ENCODE measurements around the gene VPS35.

Gene VPS35

GRCh38 chr16:46688654-46689364, at the start of gene VPS35:
Gene VPS35 (minus strand): TSS chr16:46689178. CDS start chr16:46689133, 45 bp downstream.
- DNase-seq (ENCODE audit: low spot score in 2 of 2): peak in 1 of 2 donors; percentile 99
- Mint-ChIP-seq H3K27me3 (no peaks in the 10 kb centered on the region), H3K27ac (no peak within 1 kb of the TSS), H3K36me3 (no peaks in the 10 kb centered on the region), H3K9me3 (no peaks in the 10 kb centered on the region), H3K4me1 (peaks cover 37% of the 10 kb centered on the region), H3K4me3 (no peak within 1 kb of the TSS)
- ATAC-seq (ENCODE audit: low read depth): peak; percentile 81

- no peaks in the 10 kb centered on the region for H3K36me3 Mint-ChIP-seq
- no peaks in the 10 kb centered on the region for H3K27me3 Mint-ChIP-seq
- H3K4me1 Mint-ChIP-seq: peaks cover 5% of the 10 kb centered on the region
- DNase-seq (ENCODE audit: low spot score in 2 of 2) (no peak), ATAC-seq (ENCODE audit: low read depth) (no peak)
- no peaks in the 10 kb centered on the region for H3K9me3 Mint-ChIP-seq
- H3K27ac Mint-ChIP-seq: no peak overlapping the region
- no peak overlapping the region for H3K4me3 Mint-ChIP-seq
Observed at GRCh38 chr16:46737621-46738214, 48.7 kb upstream of the VPS35 start.

GRCh38 chr16:46736695-46737094, 47.7 kb upstream of the VPS35 start:
- no peak for ATAC-seq (ENCODE audit: low read depth)
- H3K27ac Mint-ChIP-seq: no peak overlapping the region
- DNase-seq (ENCODE audit: low spot score in 2 of 2): no peak
- no peaks in the 10 kb centered on the region for H3K9me3 Mint-ChIP-seq
- H3K27me3 Mint-ChIP-seq: no peaks in the 10 kb centered on the region
- H3K4me1 Mint-ChIP-seq: no peaks in the 10 kb centered on the region
- H3K4me3 Mint-ChIP-seq: no peak overlapping the region
- no peaks in the 10 kb centered on the region for H3K36me3 Mint-ChIP-seq

- no peaks in the 10 kb centered on the region for H3K27me3 Mint-ChIP-seq
- H3K9me3 Mint-ChIP-seq: no peaks in the 10 kb centered on the region
- H3K36me3 Mint-ChIP-seq: no peaks in the 10 kb centered on the region
- ATAC-seq (ENCODE audit: low read depth): no peak
- H3K27ac Mint-ChIP-seq: no peak overlapping the region
- H3K4me3 Mint-ChIP-seq: no peak overlapping the region
- DNase-seq (ENCODE audit: low spot score in 2 of 2): no peak
- H3K4me1 Mint-ChIP-seq: no peaks in the 10 kb centered on the region
Observed at GRCh38 chr16:46733319-46733830, 44.4 kb upstream of the VPS35 start.

- Mint-ChIP-seq H3K27me3 (no peaks in the 10 kb centered on the region), H3K4me3 (no peak overlapping the region), H3K27ac (no peak overlapping the region), H3K4me1 (no peaks in the 10 kb centered on the region), H3K9me3 (no peaks in the 10 kb centered on the region), H3K36me3 (no peaks in the 10 kb centered on the region)
- no peak for DNase-seq (ENCODE audit: low spot score in 2 of 2)
- no peak for ATAC-seq (ENCODE audit: low read depth)
Observed at GRCh38 chr16:46732561-46732960, 43.6 kb upstream of the VPS35 start.

- ATAC-seq (ENCODE audit: low read depth): no peak
Observed at GRCh38 chr16:46731691-46732555, 42.9 kb upstream of the VPS35 start.

GRCh38 chr16:46730801-46731690, 42.1 kb upstream of the VPS35 start:
- no peak overlapping the region for H3K4me3 Mint-ChIP-seq
- H3K4me1 Mint-ChIP-seq: no peaks in the 10 kb centered on the region
- H3K27ac Mint-ChIP-seq: no peak overlapping the region
- no peak for DNase-seq (ENCODE audit: low spot score in 2 of 2)
- no peaks in the 10 kb centered on the region for H3K27me3 Mint-ChIP-seq
- H3K9me3 Mint-ChIP-seq: peaks cover 3% of the 10 kb centered on the region
- no peak for ATAC-seq (ENCODE audit: low read depth)
- peaks cover 2% of the 10 kb centered on the region for H3K36me3 Mint-ChIP-seq

More at GRCh38 chr16:46731691-46732555, 42.9 kb upstream of the VPS35 start:
- Mint-ChIP-seq H3K9me3 (no peaks in the 10 kb centered on the region), H3K4me1 (no peaks in the 10 kb centered on the region), H3K4me3 (no peak overlapping the region), H3K36me3 (no peaks in the 10 kb centered on the region), H3K27me3 (no peaks in the 10 kb centered on the region), H3K27ac (no peak overlapping the region)
- DNase-seq (ENCODE audit: low spot score in 2 of 2): no peak

GRCh38 chr16:46730126-46730525, 41.1 kb upstream of the VPS35 start:
- Mint-ChIP-seq H3K9me3 (peaks cover 3% of the 10 kb centered on the region), H3K4me3 (no peak overlapping the region), H3K4me1 (no peaks in the 10 kb centered on the region), H3K27me3 (no peaks in the 10 kb centered on the region), H3K36me3 (peaks cover 2% of the 10 kb centered on the region), H3K27ac (no peak overlapping the region)
- DNase-seq (ENCODE audit: low spot score in 2 of 2): no peak
- ATAC-seq (ENCODE audit: low read depth): no peak

GRCh38 chr16:46729326-46729995, 40.5 kb upstream of the VPS35 start:
- no peak for ATAC-seq (ENCODE audit: low read depth)
- Mint-ChIP-seq H3K36me3 (peaks cover 2% of the 10 kb centered on the region), H3K4me1 (no peaks in the 10 kb centered on the region), H3K4me3 (no peak overlapping the region), H3K27me3 (no peaks in the 10 kb centered on the region), H3K27ac (no peak overlapping the region), H3K9me3 (peaks cover 3% of the 10 kb centered on the region)
- no peak for DNase-seq (ENCODE audit: low spot score in 2 of 2)

- Mint-ChIP-seq H3K27me3 (no peaks in the 10 kb centered on the region), H3K4me1 (no peaks in the 10 kb centered on the region), H3K36me3 (peaks cover 2% of the 10 kb centered on the region), H3K27ac (no peak overlapping the region), H3K9me3 (peaks cover 3% of the 10 kb centered on the region), H3K4me3 (no peak overlapping the region)
- no peak for ATAC-seq (ENCODE audit: low read depth)
- DNase-seq (ENCODE audit: low spot score in 2 of 2): no peak
Observed at GRCh38 chr16:46728806-46729205, 39.8 kb upstream of the VPS35 start.

- Mint-ChIP-seq H3K27ac (no peak overlapping the region), H3K36me3 (peaks cover 2% of the 10 kb centered on the region), H3K4me1 (no peaks in the 10 kb centered on the region), H3K9me3 (peaks cover 3% of the 10 kb centered on the region), H3K4me3 (no peak overlapping the region), H3K27me3 (no peaks in the 10 kb centered on the region)
- no peak for DNase-seq (ENCODE audit: low spot score in 2 of 2)
- ATAC-seq (ENCODE audit: low read depth): no peak
Observed at GRCh38 chr16:46727630-46728029, 38.7 kb upstream of the VPS35 start.

- Mint-ChIP-seq H3K4me3 (no peak overlapping the region), H3K36me3 (peaks cover 2% of the 10 kb centered on the region), H3K4me1 (no peaks in the 10 kb centered on the region), H3K9me3 (peaks cover 3% of the 10 kb centered on the region), H3K27ac (no peak overlapping the region), H3K27me3 (no peaks in the 10 kb centered on the region)
- DNase-seq (ENCODE audit: low spot score in 2 of 2) (no peak), ATAC-seq (ENCODE audit: low read depth) (no peak)
Observed at GRCh38 chr16:46727184-46727583, 38.2 kb upstream of the VPS35 start.

- Mint-ChIP-seq H3K27ac (no peak overlapping the region), H3K4me3 (no peak overlapping the region), H3K27me3 (no peaks in the 10 kb centered on the region), H3K4me1 (no peaks in the 10 kb centered on the region), H3K9me3 (peaks cover 3% of the 10 kb centered on the region), H3K36me3 (peaks cover 2% of the 10 kb centered on the region)
- DNase-seq (ENCODE audit: low spot score in 2 of 2): no peak
- ATAC-seq (ENCODE audit: low read depth): no peak
Observed at GRCh38 chr16:46721885-46722284, 32.9 kb upstream of the VPS35 start.

Data from memory B cell (primary cell).